GM18498 (cell line): Measurements from ENCODE around the gene TGFB3.

Experiments used
- ATAC-seq: cut with Tn5 transposase; IDR thresholded peaks from one replicate; pipeline ENCODE4 v1.9.1; 2021; ENCODE audit warnings: mild to moderate bottlenecking, moderate library complexity; ENCODE audit not compliant: unreplicated experiment

The TGFB3 gene

GRCh38 chr14:75987201-75987970, 5.6 kb upstream of the TGFB3 start:
- no peak for ATAC-seq

- no peak for ATAC-seq
Observed at GRCh38 chr14:75986439-75986765, 4.6 kb upstream of the TGFB3 start.

- ATAC-seq, result peak; percentile 77
Observed at GRCh38 chr14:75985618-75986438, 4.0 kb upstream of the TGFB3 start, which contains the start of gene IFT43. Gene IFT43 (plus strand): TSS chr14:75985763. CDS start chr14:75985787, 24 bp downstream.

- ATAC-seq, result no peak
Observed at GRCh38 chr14:75984674-75985073, 2.9 kb upstream of the TGFB3 start.

GRCh38 chr14:75983019-75983358, 1.2 kb upstream of the TGFB3 start:
- ATAC-seq, result no peak

- ATAC-seq, result peak; percentile 47
Observed at GRCh38 chr14:75982266-75983018, 647 bp upstream of the TGFB3 start.

GRCh38 chr14:75980856-75981255, 939 bp downstream of the TGFB3 start:
- no peak for ATAC-seq

- ATAC-seq, result no peak
Observed at GRCh38 chr14:75979648-75980565, 1.9 kb downstream of the TGFB3 start.

- ATAC-seq, result no peak
Observed at GRCh38 chr14:75979071-75979571, 2.7 kb downstream of the TGFB3 start.

GRCh38 chr14:75978249-75978731, 3.5 kb downstream of the TGFB3 start:
- ATAC-seq, result no peak

- no peak for ATAC-seq
Observed at GRCh38 chr14:75977582-75977943, 4.2 kb downstream of the TGFB3 start.

- ATAC-seq, result no peak
Observed at GRCh38 chr14:75976826-75977581, 4.8 kb downstream of the TGFB3 start.

GRCh38 chr14:75972801-75973421, 8.9 kb downstream of the TGFB3 start:
- ATAC-seq, result no peak

GRCh38 chr14:75971509-75971908, 10.3 kb downstream of the TGFB3 start:
- ATAC-seq, result no peak

- ATAC-seq, result no peak
Observed at GRCh38 chr14:75970989-75971388, 10.8 kb downstream of the TGFB3 start.

- no peak for ATAC-seq
Observed at GRCh38 chr14:75969891-75970290, 11.9 kb downstream of the TGFB3 start.

GRCh38 chr14:75969126-75969525, 12.7 kb downstream of the TGFB3 start:
- ATAC-seq, result no peak

GRCh38 chr14:75968456-75968855, 13.3 kb downstream of the TGFB3 start:
- no peak for ATAC-seq

GRCh38 chr14:75967866-75968265, 13.9 kb downstream of the TGFB3 start:
- ATAC-seq, result no peak
